GM23338 (cell line): ENCODE data around the gene PLPP4. TPM values are rescaled to one million over a fixed set of nuclear protein-coding genes. Genes with fewer than 3 reads are reported as not detected.

Experiments used
- ATAC-seq: fragments of 200-7000 bp; cut with Tn5 transposase; 3 replicates; pipeline ENCODE4 v1.9.1; 2020
- DNase-seq: peaks from one replicate; pipeline ENCODE4 v3.0.0-alpha.2; 2015; ENCODE audit warnings: low spot score
- H2AFZ ChIP-seq: fragments of 200-600 bp; sonication (generic); 2 replicates; pipeline ENCODE4 v1.8.0; 2016; ENCODE audit warnings: antibody characterized with exemption, mild to moderate bottlenecking, moderate library complexity
- H3F3A ChIP-seq: fragments of 200-600 bp; sonication (generic); replicated peaks from 2 replicates; pipeline ENCODE4 v1.8.0; 2017; ENCODE audit warnings: antibody characterized with exemption, mixed run types, low read depth
- H3K27ac ChIP-seq: fragments of 200-600 bp; sonication (generic); 2 replicates; pipeline ENCODE4 v1.6.1; 2016; ENCODE audit warnings: low read depth
- H3K27me3 ChIP-seq: fragments of 200-600 bp; sonication (generic); 2 replicates; pipeline ENCODE4 v1.8.0; 2016; ENCODE audit warnings: mild to moderate bottlenecking, mixed run types, moderate library complexity; ENCODE audit not compliant: insufficient read depth
- H3K36me3 ChIP-seq: fragments of 200-600 bp; sonication (generic); 2 replicates; pipeline ENCODE4 v1.8.0; 2016; ENCODE audit warnings: mild to moderate bottlenecking; ENCODE audit not compliant: insufficient read depth
- H3K4me1 ChIP-seq: fragments of 200-600 bp; sonication (generic); 2 replicates; pipeline ENCODE4 v1.8.0; 2016; ENCODE audit warnings: mild to moderate bottlenecking, moderate library complexity; ENCODE audit not compliant: insufficient read depth
- H3K4me2 ChIP-seq: fragments of 200-600 bp; sonication (generic); 2 replicates; pipeline ENCODE4 v1.7.1; 2017; ENCODE audit warnings: mixed run types
- H3K4me3 ChIP-seq: fragments of 200-600 bp; sonication (generic); 2 replicates; pipeline ENCODE4 v1.6.1; 2016; ENCODE audit warnings: mixed run types
- H3K79me2 ChIP-seq: fragments of 200-600 bp; sonication (generic); replicated peaks from 2 replicates; pipeline ENCODE4 v1.8.0; 2017; ENCODE audit warnings: mild to moderate bottlenecking; ENCODE audit not compliant: insufficient read depth
- H3K9me2 ChIP-seq: fragments of 200-600 bp; sonication (generic); 2 replicates; pipeline ENCODE4 v1.8.0; 2017; ENCODE audit not compliant: insufficient read depth
- H4K20me1 ChIP-seq: fragments of 200-600 bp; sonication (generic); replicated peaks from 2 replicates; pipeline ENCODE4 v1.8.0; 2017; ENCODE audit warnings: mild to moderate bottlenecking; ENCODE audit not compliant: insufficient read depth
- H3K27ac Mint-ChIP-seq: 2 replicates; pipeline ENCODE4 v1.8.0; 2020; ENCODE audit warnings: inconsistent platforms, mild to moderate bottlenecking, moderate library complexity, mixed read lengths
- H3K27me3 Mint-ChIP-seq: 3 replicates; pipeline ENCODE4 v1.8.0; 2022; ENCODE audit warnings: low read depth, mild to moderate bottlenecking, moderate library complexity, mixed read lengths, inconsistent platforms; ENCODE audit not compliant: insufficient read depth, poor library complexity
- H3K36me3 Mint-ChIP-seq: 3 replicates; pipeline ENCODE4 v1.8.0; 2021; ENCODE audit warnings: low read depth, mild to moderate bottlenecking, inconsistent platforms, moderate library complexity, mixed read lengths
- H3K4me1 Mint-ChIP-seq: 3 replicates; pipeline ENCODE4 v1.8.0; 2020; ENCODE audit warnings: mild to moderate bottlenecking, inconsistent platforms, mixed read lengths
- H3K4me3 Mint-ChIP-seq: 3 replicates; pipeline ENCODE4 v1.8.0; 2021; ENCODE audit warnings: moderate library complexity, mild to moderate bottlenecking, inconsistent platforms, mixed read lengths
- H3K9me3 Mint-ChIP-seq: 3 replicates; pipeline ENCODE4 v1.8.0; 2020; ENCODE audit warnings: moderate library complexity, mild to moderate bottlenecking, inconsistent platforms, mixed read lengths
- CREB1 ChIP-seq: fragments of 250-450 bp; sonication (Bioruptor Pico); IDR thresholded peaks from 2 replicates; pipeline ENCODE4 v1.5.0; 2020; ENCODE audit warnings: low read depth, mild to moderate bottlenecking, moderate library complexity
- EZH2 ChIP-seq: fragments of 200-600 bp; sonication (generic); IDR thresholded peaks from one replicate; pipeline ENCODE4 v1.8.0; 2017; ENCODE audit warnings: antibody characterized with exemption, mild to moderate bottlenecking, low read depth; ENCODE audit not compliant: unreplicated experiment
- EZH2phosphoT487 ChIP-seq: fragments of 200-600 bp; sonication (generic); IDR thresholded peaks from one replicate; pipeline ENCODE4 v1.8.1; 2018; ENCODE audit warnings: antibody characterized with exemption; ENCODE audit not compliant: unreplicated experiment
- JUNB ChIP-seq: IDR thresholded peaks from one replicate; pipeline ENCODE4 v1.6.1; 2016; ENCODE audit warnings: antibody characterized with exemption; ENCODE audit not compliant: unreplicated experiment
- NANOG ChIP-seq: IDR thresholded peaks from 2 replicates; pipeline ENCODE4 v1.6.1; 2016; ENCODE audit warnings: antibody characterized with exemption, borderline replicate concordance
- POLR2AphosphoS5 ChIP-seq: IDR thresholded peaks from 2 replicates; pipeline ENCODE4 v1.6.1; 2016; ENCODE audit warnings: antibody characterized with exemption, low read depth
- STAT1 ChIP-seq: IDR thresholded peaks from one replicate; pipeline ENCODE4 v1.6.1; 2016; ENCODE audit warnings: antibody characterized with exemption; ENCODE audit not compliant: unreplicated experiment
- ZNF114 ChIP-seq: fragments of 250-450 bp; sonication (Bioruptor Pico); IDR thresholded peaks from 2 replicates; pipeline ENCODE4 v1.5.0; 2020; ENCODE audit warnings: mild to moderate bottlenecking, moderate library complexity
- polyA plus RNA-seq: library from polyadenylated mRNA; unstranded; fragments of >200 nt; fragmentation: Nextera tagmentation; extraction: Ambion mirVana; gene quantifications from 2 replicates; pipeline ENCODE4 v1.2.1, GENCODE V29; 2016
- total RNA-seq: library from RNA; depleted of rRNA; stranded (reverse); fragments of >200 nt; shearing (Covaris generic); gene quantifications from 2 replicates; pipeline ENCODE4 v1.2.3, GENCODE V29; 2014
- TF ChIP-seq, protein P1 (sequence below): IDR thresholded peaks from 2 replicates; pipeline ENCODE4 v1.6.1; 2016; ENCODE audit warnings: antibody characterized with exemption
- TF ChIP-seq, protein P2 (sequence below): IDR thresholded peaks from one replicate; pipeline ENCODE4 v1.6.1; 2018; ENCODE audit warnings: antibody characterized with exemption; ENCODE audit not compliant: unreplicated experiment
- TF ChIP-seq, protein P3 (sequence below): fragments of 250-450 bp; sonication (Bioruptor Pico); IDR thresholded peaks from 2 replicates; pipeline ENCODE4 v1.5.0; 2020; ENCODE audit warnings: mild to moderate bottlenecking, moderate library complexity
- TF ChIP-seq, protein P4 (sequence below), 2 experiments: fragments of 200-600 bp in 1 of 2; sonication (generic) in 1 of 2; conservative IDR thresholded peaks; 2 replicates each; pipeline versions ENCODE4 v1.5.1 to v1.6.1; 2016 to 2017; ENCODE audit warnings: antibody characterized with exemption in 2 of 2, low read depth in 2 of 2, mild to moderate bottlenecking in 2 of 2, moderate library complexity in 1 of 2

PLPP4 gene
- total and polyA plus RNA-seq, 2 experiments from 2014 or later = 0.24 to 0.31 TPM

DNA sequence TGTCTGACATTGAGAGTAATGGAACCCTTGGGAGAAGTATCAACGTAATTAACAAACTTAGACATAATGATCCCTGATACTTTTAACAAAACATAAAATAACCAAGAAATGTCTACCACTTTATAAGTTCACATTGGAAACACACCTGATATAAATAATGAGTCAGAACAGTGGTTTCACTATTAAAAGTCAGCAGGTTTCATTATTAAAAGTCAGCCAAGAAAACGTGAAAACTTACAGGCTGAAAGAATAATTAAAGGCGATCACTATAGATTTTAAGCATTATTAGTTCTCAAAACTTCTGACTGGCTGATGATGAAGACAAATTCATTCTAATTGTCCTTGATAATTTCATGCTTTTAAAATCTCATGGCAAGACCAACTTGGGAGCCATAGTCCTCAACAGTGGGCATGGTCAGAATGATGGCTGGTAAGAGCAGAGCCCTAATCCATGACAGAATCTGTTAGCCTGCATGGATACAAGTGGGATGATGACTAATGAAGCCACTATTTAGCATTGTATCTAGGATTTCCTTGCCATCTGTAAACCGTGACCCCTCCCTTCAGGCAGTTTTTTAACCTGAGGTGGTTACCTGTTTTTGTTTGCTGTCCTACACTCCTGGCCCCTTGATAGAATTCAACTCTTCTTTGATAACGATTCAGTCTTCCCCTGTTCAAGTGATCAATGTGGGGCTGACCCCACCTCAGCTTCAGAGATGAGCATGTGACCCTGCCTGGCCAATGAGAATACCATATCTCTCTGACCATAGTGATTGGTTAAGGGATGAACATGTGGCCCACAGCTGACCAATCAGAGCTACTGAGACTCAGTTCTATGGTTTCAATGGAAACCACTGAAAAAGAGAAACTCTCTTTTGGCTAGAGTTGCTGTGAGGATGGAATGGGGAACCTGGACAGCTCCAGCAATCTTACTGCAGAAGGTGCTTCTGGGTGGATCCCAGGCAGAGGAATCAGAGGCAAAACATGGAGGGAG is 151.0 kb downstream of the PLPP4 start:
- Histone ChIP-seq H3K4me1 (peaks cover 10% of the 10 kb centered on the region), H4K20me1 (no peaks in the 10 kb centered on the region), H3K4me2 (no peak overlapping the region), H3K79me2 (no peaks in the 10 kb centered on the region), H3F3A (no peaks in the 10 kb centered on the region), H3K36me3 (no peaks in the 10 kb centered on the region), H3K4me3 (no peak overlapping the region), H3K27ac (no peak overlapping the region), H3K9me2 (peaks cover 13% of the 10 kb centered on the region), H2AFZ (no peak overlapping the region), H3K27me3 (no peaks in the 10 kb centered on the region)
- Mint-ChIP-seq H3K27ac (no peak overlapping the region), H3K36me3 (no peaks in the 10 kb centered on the region), H3K9me3 (peaks cover under 1% of the 10 kb centered on the region; the same call in 1 of the 3 replicates), H3K4me3 (no peak overlapping the region), H3K4me1 (peaks cover 7% of the 10 kb centered on the region; the same call in 2 of the 3 replicates), H3K27me3 (no peaks in the 10 kb centered on the region)
- DNase-seq (no peak), ATAC-seq (no peak)
- TF ChIP-seq CREB1 (no peak), EZH2phosphoT487 (no peak), ZNF114 (CRISPR knock-in tag) (no peak), NANOG (no peak), JUNB (no peak), POLR2AphosphoS5 (no peak), EZH2 (no peak), STAT1 (no peak)
- TF ChIP-seq, protein P1, sequence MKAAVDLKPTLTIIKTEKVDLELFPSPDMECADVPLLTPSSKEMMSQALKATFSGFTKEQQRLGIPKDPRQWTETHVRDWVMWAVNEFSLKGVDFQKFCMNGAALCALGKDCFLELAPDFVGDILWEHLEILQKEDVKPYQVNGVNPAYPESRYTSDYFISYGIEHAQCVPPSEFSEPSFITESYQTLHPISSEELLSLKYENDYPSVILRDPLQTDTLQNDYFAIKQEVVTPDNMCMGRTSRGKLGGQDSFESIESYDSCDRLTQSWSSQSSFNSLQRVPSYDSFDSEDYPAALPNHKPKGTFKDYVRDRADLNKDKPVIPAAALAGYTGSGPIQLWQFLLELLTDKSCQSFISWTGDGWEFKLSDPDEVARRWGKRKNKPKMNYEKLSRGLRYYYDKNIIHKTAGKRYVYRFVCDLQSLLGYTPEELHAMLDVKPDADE = no peak
- TF ChIP-seq, protein P2, sequence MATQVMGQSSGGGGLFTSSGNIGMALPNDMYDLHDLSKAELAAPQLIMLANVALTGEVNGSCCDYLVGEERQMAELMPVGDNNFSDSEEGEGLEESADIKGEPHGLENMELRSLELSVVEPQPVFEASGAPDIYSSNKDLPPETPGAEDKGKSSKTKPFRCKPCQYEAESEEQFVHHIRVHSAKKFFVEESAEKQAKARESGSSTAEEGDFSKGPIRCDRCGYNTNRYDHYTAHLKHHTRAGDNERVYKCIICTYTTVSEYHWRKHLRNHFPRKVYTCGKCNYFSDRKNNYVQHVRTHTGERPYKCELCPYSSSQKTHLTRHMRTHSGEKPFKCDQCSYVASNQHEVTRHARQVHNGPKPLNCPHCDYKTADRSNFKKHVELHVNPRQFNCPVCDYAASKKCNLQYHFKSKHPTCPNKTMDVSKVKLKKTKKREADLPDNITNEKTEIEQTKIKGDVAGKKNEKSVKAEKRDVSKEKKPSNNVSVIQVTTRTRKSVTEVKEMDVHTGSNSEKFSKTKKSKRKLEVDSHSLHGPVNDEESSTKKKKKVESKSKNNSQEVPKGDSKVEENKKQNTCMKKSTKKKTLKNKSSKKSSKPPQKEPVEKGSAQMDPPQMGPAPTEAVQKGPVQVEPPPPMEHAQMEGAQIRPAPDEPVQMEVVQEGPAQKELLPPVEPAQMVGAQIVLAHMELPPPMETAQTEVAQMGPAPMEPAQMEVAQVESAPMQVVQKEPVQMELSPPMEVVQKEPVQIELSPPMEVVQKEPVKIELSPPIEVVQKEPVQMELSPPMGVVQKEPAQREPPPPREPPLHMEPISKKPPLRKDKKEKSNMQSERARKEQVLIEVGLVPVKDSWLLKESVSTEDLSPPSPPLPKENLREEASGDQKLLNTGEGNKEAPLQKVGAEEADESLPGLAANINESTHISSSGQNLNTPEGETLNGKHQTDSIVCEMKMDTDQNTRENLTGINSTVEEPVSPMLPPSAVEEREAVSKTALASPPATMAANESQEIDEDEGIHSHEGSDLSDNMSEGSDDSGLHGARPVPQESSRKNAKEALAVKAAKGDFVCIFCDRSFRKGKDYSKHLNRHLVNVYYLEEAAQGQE = no peak
- TF ChIP-seq, protein P3, sequence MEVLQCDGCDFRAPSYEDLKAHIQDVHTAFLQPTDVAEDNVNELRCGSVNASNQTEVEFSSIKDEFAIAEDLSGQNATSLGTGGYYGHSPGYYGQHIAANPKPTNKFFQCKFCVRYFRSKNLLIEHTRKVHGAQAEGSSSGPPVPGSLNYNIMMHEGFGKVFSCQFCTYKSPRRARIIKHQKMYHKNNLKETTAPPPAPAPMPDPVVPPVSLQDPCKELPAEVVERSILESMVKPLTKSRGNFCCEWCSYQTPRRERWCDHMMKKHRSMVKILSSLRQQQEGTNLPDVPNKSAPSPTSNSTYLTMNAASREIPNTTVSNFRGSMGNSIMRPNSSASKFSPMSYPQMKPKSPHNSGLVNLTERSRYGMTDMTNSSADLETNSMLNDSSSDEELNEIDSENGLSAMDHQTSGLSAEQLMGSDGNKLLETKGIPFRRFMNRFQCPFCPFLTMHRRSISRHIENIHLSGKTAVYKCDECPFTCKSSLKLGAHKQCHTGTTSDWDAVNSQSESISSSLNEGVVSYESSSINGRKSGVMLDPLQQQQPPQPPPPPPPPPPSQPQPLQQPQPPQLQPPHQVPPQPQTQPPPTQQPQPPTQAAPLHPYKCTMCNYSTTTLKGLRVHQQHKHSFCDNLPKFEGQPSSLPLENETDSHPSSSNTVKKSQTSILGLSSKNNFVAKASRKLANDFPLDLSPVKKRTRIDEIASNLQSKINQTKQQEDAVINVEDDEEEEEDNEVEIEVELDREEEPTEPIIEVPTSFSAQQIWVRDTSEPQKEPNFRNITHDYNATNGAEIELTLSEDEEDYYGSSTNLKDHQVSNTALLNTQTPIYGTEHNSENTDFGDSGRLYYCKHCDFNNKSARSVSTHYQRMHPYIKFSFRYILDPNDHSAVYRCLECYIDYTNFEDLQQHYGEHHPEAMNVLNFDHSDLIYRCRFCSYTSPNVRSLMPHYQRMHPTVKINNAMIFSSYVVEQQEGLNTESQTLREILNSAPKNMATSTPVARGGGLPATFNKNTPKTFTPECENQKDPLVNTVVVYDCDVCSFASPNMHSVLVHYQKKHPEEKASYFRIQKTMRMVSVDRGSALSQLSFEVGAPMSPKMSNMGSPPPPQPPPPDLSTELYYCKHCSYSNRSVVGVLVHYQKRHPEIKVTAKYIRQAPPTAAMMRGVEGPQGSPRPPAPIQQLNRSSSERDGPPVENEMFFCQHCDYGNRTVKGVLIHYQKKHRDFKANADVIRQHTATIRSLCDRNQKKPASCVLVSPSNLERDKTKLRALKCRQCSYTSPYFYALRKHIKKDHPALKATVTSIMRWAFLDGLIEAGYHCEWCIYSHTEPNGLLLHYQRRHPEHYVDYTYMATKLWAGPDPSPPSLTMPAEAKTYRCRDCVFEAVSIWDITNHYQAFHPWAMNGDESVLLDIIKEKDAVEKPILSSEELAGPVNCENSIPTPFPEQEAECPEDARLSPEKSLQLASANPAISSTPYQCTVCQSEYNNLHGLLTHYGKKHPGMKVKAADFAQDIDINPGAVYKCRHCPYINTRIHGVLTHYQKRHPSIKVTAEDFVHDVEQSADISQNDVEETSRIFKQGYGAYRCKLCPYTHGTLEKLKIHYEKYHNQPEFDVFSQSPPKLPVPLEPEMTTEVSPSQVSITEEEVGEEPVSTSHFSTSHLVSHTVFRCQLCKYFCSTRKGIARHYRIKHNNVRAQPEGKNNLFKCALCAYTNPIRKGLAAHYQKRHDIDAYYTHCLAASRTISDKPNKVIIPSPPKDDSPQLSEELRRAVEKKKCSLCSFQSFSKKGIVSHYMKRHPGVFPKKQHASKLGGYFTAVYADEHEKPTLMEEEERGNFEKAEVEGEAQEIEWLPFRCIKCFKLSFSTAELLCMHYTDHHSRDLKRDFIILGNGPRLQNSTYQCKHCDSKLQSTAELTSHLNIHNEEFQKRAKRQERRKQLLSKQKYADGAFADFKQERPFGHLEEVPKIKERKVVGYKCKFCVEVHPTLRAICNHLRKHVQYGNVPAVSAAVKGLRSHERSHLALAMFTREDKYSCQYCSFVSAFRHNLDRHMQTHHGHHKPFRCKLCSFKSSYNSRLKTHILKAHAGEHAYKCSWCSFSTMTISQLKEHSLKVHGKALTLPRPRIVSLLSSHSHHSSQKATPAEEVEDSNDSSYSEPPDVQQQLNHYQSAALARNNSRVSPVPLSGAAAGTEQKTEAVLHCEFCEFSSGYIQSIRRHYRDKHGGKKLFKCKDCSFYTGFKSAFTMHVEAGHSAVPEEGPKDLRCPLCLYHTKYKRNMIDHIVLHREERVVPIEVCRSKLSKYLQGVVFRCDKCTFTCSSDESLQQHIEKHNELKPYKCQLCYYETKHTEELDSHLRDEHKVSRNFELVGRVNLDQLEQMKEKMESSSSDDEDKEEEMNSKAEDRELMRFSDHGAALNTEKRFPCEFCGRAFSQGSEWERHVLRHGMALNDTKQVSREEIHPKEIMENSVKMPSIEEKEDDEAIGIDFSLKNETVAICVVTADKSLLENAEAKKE (CRISPR knock-in tag) = no peak
- TF ChIP-seq, protein P4, sequence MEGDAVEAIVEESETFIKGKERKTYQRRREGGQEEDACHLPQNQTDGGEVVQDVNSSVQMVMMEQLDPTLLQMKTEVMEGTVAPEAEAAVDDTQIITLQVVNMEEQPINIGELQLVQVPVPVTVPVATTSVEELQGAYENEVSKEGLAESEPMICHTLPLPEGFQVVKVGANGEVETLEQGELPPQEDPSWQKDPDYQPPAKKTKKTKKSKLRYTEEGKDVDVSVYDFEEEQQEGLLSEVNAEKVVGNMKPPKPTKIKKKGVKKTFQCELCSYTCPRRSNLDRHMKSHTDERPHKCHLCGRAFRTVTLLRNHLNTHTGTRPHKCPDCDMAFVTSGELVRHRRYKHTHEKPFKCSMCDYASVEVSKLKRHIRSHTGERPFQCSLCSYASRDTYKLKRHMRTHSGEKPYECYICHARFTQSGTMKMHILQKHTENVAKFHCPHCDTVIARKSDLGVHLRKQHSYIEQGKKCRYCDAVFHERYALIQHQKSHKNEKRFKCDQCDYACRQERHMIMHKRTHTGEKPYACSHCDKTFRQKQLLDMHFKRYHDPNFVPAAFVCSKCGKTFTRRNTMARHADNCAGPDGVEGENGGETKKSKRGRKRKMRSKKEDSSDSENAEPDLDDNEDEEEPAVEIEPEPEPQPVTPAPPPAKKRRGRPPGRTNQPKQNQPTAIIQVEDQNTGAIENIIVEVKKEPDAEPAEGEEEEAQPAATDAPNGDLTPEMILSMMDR (conservative IDR thresholded peaks at IDR 0.05; ENCODE audit: low read depth in 2 of 2) = no peak
